Activated CD8-positive, alpha-beta memory T cell treated with anti-CD3 and anti-CD28 coated beads, Interleukin-2, amount 50 U/mL, for 1 hour (primary cell): Measurements from ENCODE around the gene CYP4F22.
"Not testable (repeated sequence)": the region's sequence is repeated elsewhere in the genome, so short reads cannot be mapped to it uniquely, and the experiment has no call there.

ENCODE experiments used
- DNase-seq: peaks from one replicate; pipeline ENCODE4 v3.0.0-alpha.2; 2020; ENCODE audit errors: extremely low read depth

Gene CYP4F22

GRCh38 chr19:15570420-15570819, 62.1 kb downstream of the CYP4F22 start:
- no peak for DNase-seq

GRCh38 chr19:15575406-15575805, 67.1 kb downstream of the CYP4F22 start:
- no peak for DNase-seq

DNA sequence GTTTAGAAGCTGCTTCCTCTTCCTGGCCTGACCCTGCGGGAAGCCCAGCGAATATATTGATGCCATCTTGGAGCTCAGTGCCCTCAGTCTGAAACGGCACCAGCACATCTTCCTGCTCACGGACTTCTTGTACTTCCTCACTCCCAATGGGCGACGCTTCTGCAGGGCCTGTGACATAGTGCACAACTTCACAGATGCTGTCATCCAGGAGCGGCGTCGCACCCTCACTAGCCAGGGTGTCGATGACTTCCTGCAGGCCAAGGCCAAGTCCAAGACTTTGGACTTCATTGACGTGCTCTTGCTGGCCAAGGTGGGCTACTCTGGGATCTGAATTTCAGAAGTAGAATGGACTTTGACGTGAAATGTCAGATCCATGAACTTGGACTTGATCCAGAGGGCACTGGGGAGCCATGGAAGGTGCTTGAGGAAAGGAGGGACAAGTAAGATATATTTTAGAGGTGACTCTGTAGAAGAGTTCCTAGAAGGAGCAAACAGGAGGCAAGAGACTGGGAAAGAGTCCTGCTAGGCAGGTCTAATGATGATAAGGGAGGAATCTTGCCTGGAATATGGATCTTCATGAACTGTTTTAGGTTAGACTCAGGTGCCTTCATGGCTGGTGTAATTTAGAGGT, 68.3 kb downstream of the CYP4F22 start:
- DNase-seq, result no peak

GRCh38 chr19:15577184-15577771, 69.0 kb downstream of the CYP4F22 start:
- DNase-seq, result no peak

GRCh38 chr19:15583346-15583745, 75.0 kb downstream of the CYP4F22 start:
- DNase-seq, result no peak

- DNase-seq, result no peak
Measured at GRCh38 chr19:15584095-15584494, 75.8 kb downstream of the CYP4F22 start.

DNA sequence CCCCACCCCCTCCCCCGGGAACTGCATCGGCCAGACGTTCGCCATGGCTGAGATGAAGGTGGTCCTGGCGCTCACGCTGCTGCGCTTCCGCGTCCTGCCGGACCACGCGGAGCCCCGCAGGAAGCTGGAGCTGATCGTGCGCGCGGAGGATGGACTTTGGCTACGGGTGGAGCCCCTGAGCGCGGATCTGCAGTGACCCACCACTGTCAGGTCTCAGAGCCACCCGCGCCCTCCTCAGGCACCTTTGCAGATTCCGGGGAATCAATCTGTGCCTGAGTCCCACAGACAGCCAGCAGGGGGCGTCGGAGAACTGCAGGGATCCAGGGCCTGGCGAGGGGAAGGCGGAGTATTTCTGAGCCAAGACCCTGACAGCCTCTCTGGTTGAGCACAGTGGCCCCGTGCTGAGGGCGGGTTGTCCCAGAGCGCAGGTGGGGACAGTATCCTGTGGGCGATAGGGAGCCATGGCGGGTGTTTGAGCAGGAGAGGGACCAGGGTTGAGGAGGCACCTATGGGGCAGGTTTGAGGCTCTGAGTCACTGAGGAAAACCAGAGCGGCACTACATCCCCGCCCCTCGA, 76.3 kb downstream of the CYP4F22 start:
- peak; percentile 58 for DNase-seq

- DNase-seq, result no peak
Measured at GRCh38 chr19:15587663-15588062, 79.3 kb downstream of the CYP4F22 start.

GRCh38 chr19:15588265-15588664, 79.9 kb downstream of the CYP4F22 start:
- no peak for DNase-seq

DNA sequence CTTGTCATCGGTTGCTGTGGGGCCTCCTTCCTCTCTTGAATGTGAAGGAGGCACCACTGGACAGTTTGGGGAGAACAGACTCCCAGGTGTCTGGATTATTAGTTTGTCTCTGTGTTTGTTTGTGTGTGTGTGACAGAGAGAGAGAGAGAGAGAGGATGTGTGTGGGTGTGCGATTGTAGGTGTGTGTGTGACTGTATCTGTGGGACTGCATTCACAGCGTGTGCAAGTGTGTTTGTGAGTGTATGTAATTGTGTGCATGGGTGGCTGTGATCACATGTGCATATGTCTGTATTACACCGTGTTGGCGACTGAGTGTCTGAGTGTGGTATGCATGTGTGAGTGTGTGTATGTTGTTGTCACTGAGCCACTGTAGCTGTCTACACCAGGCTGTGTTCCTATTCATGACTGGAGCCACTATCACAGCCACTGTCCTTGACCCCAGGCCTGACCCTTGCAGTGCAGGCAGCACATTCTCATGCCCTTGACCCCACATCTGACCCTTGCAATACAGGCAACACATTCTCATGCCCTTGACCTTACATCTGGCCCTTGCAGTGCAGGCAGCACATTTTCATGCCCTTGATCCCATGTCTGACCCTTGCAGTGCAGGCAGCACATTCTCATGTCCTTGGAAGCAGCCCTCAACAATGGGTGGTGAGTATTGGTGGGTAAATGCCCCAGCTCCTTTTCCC, 81.6 kb downstream of the CYP4F22 start:
- no peak for DNase-seq

DNA sequence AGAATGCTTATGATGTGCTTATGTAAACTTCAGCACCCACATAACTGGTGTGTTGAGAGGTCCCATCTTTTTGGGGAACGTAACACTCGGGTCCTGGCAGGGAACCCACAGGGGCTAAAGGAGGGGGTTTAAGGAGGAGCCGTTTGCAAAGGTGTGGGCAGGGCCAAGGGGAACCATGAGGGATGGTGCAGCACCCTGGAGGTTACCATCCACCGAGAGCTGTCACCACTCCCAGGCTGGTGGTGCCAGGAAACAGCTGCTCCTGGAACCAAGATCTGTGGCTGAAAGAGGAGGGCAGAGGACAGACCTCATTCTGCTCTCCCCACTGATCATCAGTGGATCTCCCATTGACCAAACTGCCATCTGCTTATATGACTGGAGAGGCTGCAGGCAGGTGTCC, 83.5 kb downstream of the CYP4F22 start:
- no peak for DNase-seq

- not testable (repeated sequence) for DNase-seq
Measured at GRCh38 chr19:15592506-15592905, 84.2 kb downstream of the CYP4F22 start.

DNA sequence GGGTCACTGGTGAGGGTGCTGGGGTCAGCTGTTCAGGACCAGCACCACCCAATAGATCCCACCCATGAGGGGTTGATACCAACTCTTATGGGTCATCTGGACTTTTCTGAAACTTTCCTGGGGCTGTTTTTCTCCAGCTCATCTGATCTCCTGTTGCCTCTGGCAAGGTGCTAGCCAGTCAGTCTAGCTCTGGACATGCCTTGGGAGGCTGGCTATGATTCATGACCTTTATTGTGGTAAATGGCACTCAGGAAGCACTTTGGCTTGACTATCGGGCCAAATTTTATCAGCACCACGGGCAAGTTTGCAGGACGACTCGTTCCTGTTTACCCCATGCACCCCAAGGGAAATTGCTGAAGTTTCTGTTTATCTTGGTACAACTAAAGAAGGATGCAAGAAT, 85.4 kb downstream of the CYP4F22 start:
- DNase-seq, result not testable (repeated sequence)

DNA sequence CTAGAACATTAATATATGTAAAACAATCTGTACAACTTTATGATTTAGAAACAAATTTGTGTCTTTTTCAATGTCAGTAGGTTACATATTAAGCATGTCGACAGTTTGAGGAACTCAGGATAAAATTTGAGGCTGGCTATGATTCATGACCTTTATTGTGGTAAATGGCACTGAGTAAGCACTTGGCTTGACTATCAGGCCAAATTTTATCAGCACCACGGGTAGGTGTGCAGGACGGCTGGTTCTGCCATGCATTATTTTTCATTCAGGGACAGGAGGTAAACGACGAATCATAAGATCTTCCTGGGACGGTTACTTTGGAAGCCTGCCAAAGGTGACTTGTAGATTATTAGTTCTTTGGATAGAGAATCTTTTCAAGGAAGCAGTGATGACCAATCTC, 86.7 kb downstream of the CYP4F22 start:
- no peak for DNase-seq
